Stimulated activated CD4-positive, alpha-beta T cell treated with anti-CD3 and anti-CD28 coated beads, Interleukin-1b, Interleukin-23, amount 100 ng/mL, for 48 hours (primary cell): ENCODE measurements around the gene FAAH.
A peak's percentile ranks its signal among the peaks of the same experiment; 100 is the strongest.
"Not testable (repeated sequence)": the region's sequence is repeated elsewhere in the genome, so short reads cannot be mapped to it uniquely, and the experiment has no call there.

Experiments
- DNase-seq: peaks from one replicate; pipeline ENCODE4 v3.0.0-alpha.2; 2020

Gene FAAH

GRCh38 chr1:46394108-46394871 lies at the start of gene FAAH:
Gene FAAH, plus strand, starts transcription at chr1:46394317. Its CDS starts 32 bp downstream, at chr1:46394349.
- DNase-seq, result peak; percentile 42

DNA sequence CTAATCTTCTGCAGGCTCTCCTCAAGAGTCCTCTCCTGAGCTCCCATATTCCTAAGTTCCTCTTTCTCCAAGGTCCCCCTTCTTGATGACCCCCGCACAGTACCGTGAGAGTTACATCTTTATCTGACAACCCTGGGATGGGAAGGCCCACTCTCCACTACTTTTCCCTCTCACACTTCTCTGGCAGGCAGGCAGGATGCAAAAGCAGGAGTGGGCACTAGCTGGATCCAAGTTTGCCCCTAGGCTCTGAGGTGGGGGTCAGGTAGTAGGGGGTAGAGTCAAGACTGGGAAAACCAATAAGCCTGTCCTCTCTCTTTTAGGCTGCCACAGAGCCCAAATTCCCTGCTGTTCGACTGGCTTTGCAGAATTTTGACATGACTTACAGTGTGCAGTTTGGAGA lies 49.6 kb upstream of the FAAH start:
- DNase-seq, result no peak

- DNase-seq, result no peak
Measured at GRCh38 chr1:46345281-46345680, 48.8 kb upstream of the FAAH start.

GRCh38 chr1:46352363-46352762 lies 41.8 kb upstream of the FAAH start:
- no peak for DNase-seq

DNA sequence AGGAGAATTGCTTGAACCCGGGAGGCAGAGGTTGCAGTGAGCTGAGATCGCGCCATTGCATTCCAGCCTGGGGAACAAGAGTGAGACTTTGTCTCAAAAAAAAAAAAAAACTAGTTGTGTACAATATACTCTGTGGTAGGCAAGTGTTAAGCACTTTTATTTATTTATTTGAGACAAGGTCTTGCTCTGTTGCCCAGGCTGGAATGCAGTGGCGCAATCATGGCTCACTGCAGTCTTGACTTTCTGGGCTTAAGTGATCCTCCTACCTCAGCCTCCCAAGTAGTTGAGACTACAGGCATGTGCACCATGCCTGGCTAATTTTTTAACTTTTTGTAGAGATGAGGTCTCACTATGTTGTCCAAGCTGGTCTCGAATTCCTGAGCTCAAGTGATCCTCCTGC lies 38.2 kb upstream of the FAAH start:
- DNase-seq, result not testable (repeated sequence)

DNA sequence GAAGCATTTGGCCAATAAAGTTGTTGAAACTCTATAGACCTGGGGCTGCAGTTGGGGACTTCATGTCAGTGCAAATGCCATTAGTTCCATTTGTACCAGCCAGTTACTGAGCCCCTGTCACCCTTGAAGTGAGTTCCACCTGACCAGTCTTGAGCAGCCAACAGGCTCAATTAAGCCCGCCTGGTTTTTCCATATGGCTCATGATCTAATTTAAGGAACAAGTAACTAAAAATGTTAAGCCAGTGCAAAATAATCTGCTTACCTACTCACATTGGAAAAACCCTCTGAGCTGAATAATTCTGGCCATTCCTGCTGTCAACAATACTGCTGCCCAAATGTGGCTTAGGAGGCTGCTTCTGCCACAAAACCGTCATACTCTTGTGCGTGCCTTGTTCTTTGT lies 32.0 kb upstream of the FAAH start:
- DNase-seq, result no peak

- no peak for DNase-seq
Measured at GRCh38 chr1:46363121-46363520, 31.0 kb upstream of the FAAH start.

DNA sequence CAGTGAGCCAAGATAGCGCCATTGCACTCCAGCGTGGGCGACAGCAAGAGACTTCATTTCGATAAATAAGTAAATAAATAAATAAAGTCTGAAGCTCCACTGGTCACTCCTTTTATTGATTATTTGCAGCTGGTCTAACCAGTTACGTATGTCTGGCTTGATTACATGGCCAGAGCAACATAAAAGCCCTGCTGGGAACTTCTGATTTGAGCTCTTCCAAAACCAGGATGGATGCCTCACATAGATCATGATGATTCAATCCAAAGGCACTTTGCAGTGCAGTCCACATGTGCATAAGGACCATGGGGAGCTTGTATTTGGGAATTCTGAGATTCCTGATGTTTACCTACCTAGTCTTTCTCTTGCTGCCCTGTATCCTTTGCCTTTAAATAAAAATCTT lies 29.5 kb upstream of the FAAH start:
- no peak for DNase-seq

DNA sequence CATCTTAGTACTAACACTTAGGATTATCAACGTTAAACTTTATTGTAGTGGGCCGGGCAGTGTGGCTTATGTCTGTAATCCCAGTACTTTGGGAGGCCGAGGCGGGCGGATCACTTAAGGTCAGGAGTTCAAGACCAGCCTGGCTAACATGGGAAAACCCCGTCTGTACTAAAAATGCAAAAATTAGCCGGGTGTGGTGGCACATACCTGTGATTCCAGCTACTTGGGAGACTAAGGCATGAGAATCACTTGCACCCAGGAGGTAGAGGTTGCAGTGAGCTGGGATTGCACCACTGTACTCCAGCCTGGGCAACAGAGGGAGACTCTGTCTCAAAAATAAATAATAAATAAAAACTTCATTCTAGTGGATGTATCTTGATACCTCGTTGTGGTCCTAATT lies 28.3 kb upstream of the FAAH start:
- not testable (repeated sequence) for DNase-seq

- DNase-seq, result no peak
Measured at GRCh38 chr1:46367072-46367471, 27.0 kb upstream of the FAAH start.

DNA sequence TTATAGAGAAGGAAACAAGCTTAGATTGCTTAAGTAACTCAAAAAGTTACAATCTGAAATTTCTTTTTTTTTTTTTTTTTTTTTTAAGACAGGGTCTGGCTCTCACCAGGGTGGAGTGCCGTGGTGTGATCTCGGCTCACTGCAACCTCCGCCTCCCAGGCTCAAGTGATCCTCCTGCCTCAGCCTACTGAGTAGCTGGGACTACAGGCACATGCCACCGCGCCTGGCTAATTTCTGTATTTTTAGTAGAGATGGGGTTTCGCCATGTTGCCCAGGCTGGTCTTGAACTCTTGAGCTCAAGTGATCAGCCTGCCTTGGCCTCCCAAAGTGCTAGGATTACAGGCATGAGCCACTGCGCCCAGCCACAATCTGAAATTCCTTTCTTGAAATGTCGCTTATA lies 26.4 kb upstream of the FAAH start:
- not testable (repeated sequence) for DNase-seq

GRCh38 chr1:46368791-46369190 lies 25.3 kb upstream of the FAAH start:
- no peak for DNase-seq

DNA sequence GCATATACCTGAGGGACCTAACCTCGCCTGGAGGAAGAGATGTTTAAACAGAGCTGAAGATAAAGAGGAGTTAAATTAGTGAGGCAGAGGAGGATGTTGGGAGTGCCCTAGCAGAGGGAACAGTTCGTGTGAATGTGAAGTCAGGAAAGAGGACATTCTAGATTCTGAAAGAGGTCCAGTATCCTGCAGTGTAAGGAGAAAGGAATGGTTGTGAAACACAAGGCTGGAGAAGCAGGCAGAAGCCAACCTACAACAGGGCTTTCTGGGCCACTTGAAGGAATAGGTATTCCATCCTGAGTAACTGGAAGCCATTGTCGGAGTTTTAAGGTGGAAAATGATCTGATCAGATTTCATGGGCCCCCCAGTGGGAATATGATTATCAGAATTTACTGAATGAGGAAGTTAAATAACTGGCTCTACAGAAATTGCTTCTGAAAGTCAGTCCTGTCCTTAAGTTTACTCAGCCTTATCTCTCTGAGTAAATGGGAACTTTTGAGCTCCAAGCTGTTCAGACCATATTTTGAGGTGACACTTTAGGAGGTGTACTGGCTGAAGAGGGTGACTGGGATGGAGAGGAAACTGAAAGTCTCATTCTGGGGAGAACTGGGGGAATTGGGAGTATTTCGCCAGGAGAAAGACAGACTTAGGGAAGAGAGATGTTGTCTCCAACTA lies 24.4 kb upstream of the FAAH start:
- DNase-seq, result no peak

- DNase-seq, result no peak
Measured at GRCh38 chr1:46370214-46370633, 23.9 kb upstream of the FAAH start.

DNA sequence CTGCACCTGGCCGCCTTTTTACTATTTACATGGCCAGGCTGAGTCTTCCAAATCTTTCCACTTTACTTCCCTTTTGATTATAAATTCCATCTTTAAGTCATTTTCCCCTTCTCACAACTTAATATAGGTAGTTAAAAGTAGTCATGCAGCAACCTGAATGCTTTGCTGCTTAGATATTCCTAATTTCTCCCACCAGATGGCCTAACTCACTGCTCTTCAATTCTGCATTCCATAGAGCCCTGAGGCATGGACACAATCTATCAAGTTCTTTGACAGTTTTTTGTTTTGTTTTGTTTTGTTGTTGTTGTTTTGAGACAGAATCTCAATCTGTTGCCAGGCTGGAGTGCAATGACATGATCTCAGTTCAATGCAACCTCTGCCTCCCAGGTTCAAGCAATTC lies 21.7 kb upstream of the FAAH start:
- no peak for DNase-seq

GRCh38 chr1:46379996-46380395 lies 14.1 kb upstream of the FAAH start:
- DNase-seq, result no peak

DNA sequence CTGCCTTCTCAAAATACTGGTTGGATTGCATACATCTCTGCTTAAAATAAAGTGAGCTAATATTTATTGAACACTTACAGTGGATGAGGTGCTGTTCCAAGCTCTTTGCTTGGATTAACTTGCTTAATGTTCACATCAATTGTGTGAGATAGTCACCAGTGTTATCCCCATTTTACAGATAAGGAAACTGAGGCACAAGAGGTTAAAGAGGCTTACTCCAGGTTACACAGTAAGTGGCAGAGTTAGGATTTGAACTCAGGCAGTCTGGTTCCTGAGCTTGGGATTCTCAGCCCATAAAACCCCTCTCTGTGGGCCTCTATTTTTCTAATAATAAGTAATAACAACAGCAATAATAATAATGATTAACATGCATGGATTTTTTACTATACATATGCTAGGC lies 13.6 kb upstream of the FAAH start:
- DNase-seq, result no peak

- no peak for DNase-seq
Measured at GRCh38 chr1:46393510-46393909, 607 bp upstream of the FAAH start.

- no peak for DNase-seq
Measured at GRCh38 chr1:46394872-46395465, 852 bp downstream of the FAAH start.

GRCh38 chr1:46396441-46397398 lies 2.6 kb downstream of the FAAH start:
- DNase-seq, result no peak

DNA sequence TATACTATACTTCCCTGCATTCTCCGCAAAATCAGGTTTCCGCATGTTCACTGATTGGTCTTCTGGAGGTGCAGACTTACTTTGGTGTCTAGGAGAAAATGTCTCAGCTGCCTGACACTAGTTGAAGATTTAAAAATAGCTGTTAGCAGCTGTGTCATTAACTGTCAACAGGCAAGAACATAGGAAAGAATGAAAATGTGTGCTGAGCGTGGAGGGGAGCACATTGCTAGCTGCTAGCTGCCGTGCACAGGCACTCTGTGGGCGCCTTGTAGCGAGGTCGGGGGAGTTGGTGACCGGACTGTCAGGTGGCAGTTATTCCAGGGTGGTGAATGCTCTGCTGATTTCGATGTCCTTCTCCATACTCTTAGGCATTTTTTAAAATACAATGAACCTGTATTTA lies 5.2 kb downstream of the FAAH start:
- DNase-seq, result no peak

DNA sequence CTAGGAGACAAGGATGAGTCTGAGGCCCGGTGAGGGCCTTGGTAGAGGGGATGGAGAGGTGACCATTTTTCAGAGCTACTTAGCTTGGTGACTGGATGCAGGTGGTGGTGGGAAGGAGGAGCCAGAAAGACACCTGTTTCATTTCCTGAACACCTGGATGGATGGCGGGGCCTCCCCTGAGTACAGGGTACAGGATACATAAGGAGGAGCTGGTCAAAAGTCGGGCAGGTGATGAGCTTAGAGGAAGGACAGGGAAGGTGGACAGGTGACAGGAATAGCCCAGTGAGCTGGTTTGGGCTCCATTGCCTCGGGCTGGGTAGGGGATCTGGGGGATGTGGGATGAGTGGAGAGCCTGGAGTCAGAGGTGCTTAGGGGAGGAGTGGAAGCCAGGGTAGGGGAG lies 6.3 kb downstream of the FAAH start:
- DNase-seq, result no peak
